NCI-H524 (cell line): ENCODE measurements around the gene THUMPD3.

Experiments used
- DNase-seq, 2 experiments: peaks; one replicate each; lab custom pipeline; 2025; lab: John Stamatoyannopoulos, UW

Gene THUMPD3

DNA sequence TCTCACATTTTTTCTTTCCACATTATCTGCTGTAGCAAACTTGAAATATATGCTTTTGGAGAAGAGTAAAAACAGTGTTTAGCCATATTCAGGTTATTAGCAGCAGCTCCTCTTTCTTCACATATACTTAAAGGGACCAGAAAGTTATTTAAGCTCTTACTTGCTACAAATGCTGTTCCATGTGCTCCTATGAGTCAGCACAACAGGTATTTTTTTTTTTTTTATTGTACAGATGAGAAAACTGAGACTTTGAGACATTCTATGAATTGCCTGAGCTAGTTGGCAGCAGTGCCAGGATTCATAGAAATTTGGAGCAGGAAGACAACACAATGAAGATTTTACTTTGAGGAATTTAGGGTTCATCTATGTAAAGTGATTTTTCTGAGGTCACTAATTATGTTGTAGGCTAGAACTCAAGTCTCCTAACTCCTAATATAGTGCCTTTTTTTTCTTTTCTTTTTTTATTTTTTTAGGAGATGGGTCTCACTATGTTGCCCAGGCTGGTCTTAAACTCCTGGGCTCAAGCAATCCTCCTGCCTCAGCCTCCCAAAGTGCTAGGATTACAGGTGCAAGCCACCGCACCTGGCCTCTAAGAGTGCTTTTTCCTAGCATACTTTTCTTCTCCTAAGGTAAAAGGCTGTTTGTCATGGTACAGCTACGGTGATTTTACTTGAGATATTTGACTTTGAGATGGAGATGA lies 58.1 kb downstream of the THUMPD3 start:
- DNase-seq, result no peak

GRCh38 chr3:9422712-9423424 lies 60.0 kb downstream of the THUMPD3 start:
- peak; percentile 78 to 89 for DNase-seq

DNA sequence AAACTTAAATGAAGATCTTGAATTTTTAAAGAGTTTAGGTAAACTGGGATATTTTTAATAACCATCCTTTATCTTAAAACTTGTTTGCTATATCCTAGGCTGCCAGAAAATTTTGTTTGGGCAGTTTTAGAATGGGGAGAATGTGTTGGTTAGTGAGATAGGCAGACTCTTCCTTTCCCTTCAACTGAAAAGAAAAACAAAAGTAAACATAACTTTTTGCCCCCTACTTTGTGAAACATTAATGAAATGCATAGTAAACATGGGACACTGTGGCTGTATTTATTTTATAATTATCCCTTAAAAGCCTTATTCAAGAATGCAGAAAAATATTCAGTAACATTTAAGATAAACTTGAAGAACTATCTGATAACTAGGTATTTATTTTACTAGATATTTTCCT lies 65.6 kb downstream of the THUMPD3 start:
- DNase-seq, result no peak

GRCh38 chr3:9430733-9431132 lies 67.9 kb downstream of the THUMPD3 start:
- no peak for DNase-seq

DNA sequence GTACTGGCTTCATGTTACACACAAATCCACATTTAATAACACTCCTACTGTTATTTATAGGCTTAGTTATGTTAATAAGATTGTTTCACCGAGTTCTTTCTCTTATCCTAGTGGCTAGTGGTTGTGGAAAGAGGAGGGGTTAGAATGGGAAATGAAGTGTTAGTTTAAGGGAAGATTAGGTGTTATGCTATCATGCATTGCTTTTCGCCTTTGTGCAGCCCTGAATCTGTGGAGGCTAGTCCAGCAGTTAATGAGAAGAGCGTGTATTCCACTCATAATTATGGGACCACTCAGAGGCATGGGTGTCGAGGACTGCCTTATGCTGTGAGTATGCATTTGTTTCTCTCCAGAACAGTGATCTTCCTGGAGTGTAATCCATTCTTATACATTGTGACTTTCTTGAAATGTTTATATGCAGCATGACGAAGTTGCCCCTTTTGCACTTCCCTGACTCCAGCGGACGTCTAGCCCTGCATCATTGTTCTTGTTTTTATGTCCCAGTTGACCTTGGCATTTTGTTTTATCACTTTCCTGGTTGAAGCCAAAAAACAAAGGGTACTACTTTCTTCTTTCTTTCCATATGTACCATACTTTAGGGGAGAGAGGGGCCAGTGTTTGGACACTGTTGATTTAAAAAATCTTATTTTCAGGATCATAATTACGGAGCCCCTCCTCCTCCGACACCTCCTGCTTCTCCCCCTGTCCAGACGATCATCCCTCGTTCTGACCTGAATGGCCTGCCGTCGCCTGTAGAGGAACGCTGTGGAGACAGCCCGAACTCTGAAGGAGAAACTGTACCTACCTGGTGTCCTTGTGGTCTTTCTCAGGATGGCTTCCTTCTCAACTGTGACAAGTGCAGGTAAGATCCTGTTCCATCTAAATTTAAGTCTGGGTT lies 71.0 kb downstream of the THUMPD3 start:
- DNase-seq, result peak in 1 of 2 experiments; percentile 22

GRCh38 chr3:9435316-9435715 lies 72.5 kb downstream of the THUMPD3 start:
- DNase-seq, result no peak
